A673 (cell line): ENCODE results near the gene MEGF11. TPM values are rescaled to one million over a fixed set of nuclear protein-coding genes. Genes with fewer than 3 reads are reported as not detected.

ENCODE experiments used
- BruUV-seq: library from RNA; stranded (reverse); fragments of 400-500 nt; replicated peaks from 2 replicates; lab custom pipeline; 2021; lab: Mats Ljungman, UMichigan
- CTCF ChIA-PET: fragments of 300-600 bp; sonication (Branson Sonifier 250); formaldehyde crosslinking; loops from one replicate; lab custom pipeline; 2022; ENCODE audit warnings: antibody characterized with exemption; lab: Charles Lee
- POLR2A ChIA-PET: fragments of 300-600 bp; sonication (Branson Sonifier 250); formaldehyde crosslinking; loops from one replicate; lab custom pipeline; 2022; ENCODE audit warnings: antibody characterized with exemption; ENCODE audit not compliant: low non-redundant PET; lab: Charles Lee
- DNase-seq: peaks from one replicate; pipeline ENCODE4 v3.0.0-alpha.2; 2015; ENCODE audit warnings: low spot score
- H3K27ac ChIP-seq: fragments of 200-600 bp; sonication (generic); 2 replicates; pipeline ENCODE4 v1.5.1; 2016; ENCODE audit warnings: mixed run types, low read depth, mild to moderate bottlenecking, mixed read lengths, antibody characterized with exemption, low read length; ENCODE audit not compliant: poor library complexity, severe bottlenecking
- H3K27me3 ChIP-seq: fragments of 200-600 bp; sonication (generic); replicated peaks from 2 replicates; pipeline ENCODE4 v1.6.1; 2017; ENCODE audit warnings: mixed run types, low read depth, mild to moderate bottlenecking, mixed read lengths, antibody characterized with exemption, low read length; ENCODE audit not compliant: insufficient read depth, poor library complexity
- H3K36me3 ChIP-seq: fragments of 200-600 bp; sonication (generic); 2 replicates; pipeline ENCODE4 v1.6.1; 2016; ENCODE audit warnings: mixed run types, mild to moderate bottlenecking, mixed read lengths, antibody characterized with exemption, low read length; ENCODE audit not compliant: insufficient read depth, poor library complexity, severe bottlenecking
- H3K4me1 ChIP-seq: fragments of 200-600 bp; sonication (generic); 2 replicates; pipeline ENCODE4 v1.6.1; 2017; ENCODE audit warnings: mixed run types, mild to moderate bottlenecking, mixed read lengths, antibody characterized with exemption, low read length; ENCODE audit not compliant: insufficient read depth, poor library complexity, severe bottlenecking
- H3K4me3 ChIP-seq: fragments of 200-600 bp; sonication (generic); 2 replicates; pipeline ENCODE4 v1.5.1; 2016; ENCODE audit warnings: low read depth, mixed run types, mild to moderate bottlenecking, mixed read lengths, low read length; ENCODE audit not compliant: poor library complexity, severe bottlenecking
- H3K9me3 ChIP-seq: fragments of 200-600 bp; sonication (generic); 2 replicates; pipeline ENCODE4 v1.6.1; 2016; ENCODE audit warnings: mixed run types, low read depth, mild to moderate bottlenecking, mixed read lengths, antibody characterized with exemption, low read length; ENCODE audit not compliant: poor library complexity, severe bottlenecking
- CTCF ChIP-seq: fragments of 300-800, 200-600 bp; sonication (generic); conservative IDR thresholded peaks from 2 replicates; pipeline ENCODE4 v1.5.1; 2017; ENCODE audit warnings: low read depth, mild to moderate bottlenecking, antibody characterized with exemption, low read length, moderate library complexity, mixed read lengths
- EZH2 ChIP-seq: fragments of 200-600 bp; sonication (generic); IDR thresholded peaks from 2 replicates; pipeline ENCODE4 v1.6.1; 2017; ENCODE audit warnings: borderline replicate concordance, low read depth, mild to moderate bottlenecking, mixed read lengths, antibody characterized with exemption, low read length; ENCODE audit not compliant: poor library complexity, severe bottlenecking
- intact Hi-C: fragments of 100-400 bp; cut with micrococcal nuclease; formaldehyde crosslinking; loops from one replicate; pipeline ENCODE4 v1.10.0; 2022; ENCODE audit not compliant: unreplicated experiment
- total RNA-seq: library from RNA; stranded (reverse); gene quantifications from 2 replicates; pipeline ENCODE4 v1.2.3, GENCODE V29; 2021

MEGF11 gene
- total RNA-seq, 1 experiment from 2014 or later: 0.43 TPM

- Histone ChIP-seq H3K27me3 (no peaks in the 10 kb centered on the region), H3K9me3 (no peaks in the 10 kb centered on the region), H3K4me3 (no peak overlapping the region), H3K4me1 (peaks cover 30% of the 10 kb centered on the region), H3K36me3 (no peaks in the 10 kb centered on the region), H3K27ac (no peak overlapping the region)
- BruUV-seq: no TSS peak
- no peak for DNase-seq
- POLR2A ChIA-PET: no interaction called here
- CTCF ChIA-PET: no interaction called here
- intact Hi-C loops: loop anchor here (5.0 kb wide), 2 partner anchors 156 to 306 kb away; no protein-coding TSS in a partner anchor
- no peak for TF ChIP-seq EZH2
- no peak for TF ChIP-seq CTCF
These were observed 34.5 kb upstream of the MEGF11 start for GRCh38 chr15:66288093-66288492.

DNA sequence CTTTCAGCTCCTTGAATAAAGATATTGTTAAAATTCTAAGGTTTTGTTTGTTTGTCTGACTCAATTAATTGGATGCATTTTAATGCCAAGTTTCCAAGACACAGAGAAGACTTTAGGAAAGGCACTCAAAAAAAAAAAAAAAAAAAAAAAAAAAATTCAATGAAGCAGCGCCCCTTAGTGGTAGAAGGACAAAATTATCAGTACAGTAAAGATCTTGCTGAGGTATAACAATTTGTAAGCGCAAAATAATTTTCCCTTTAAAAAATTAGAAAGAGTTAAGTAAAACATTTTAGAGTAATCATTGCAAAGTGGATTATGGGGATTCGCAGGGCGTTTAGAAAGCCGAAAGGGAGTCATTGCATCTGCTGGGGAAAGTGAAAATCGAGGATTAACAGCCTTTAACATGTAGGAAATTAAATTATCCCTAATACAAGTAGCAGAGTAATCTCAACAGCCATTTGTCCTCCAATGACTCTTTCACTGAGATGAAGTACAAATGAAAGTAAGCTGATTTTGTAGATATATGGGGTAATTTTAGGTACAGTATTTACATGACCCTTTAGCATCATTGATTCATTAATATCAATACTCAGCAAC lies 34.0 kb upstream of the MEGF11 start:
- ChIA-PET POLR2A (no interaction called here), CTCF (no interaction called here)
- Histone ChIP-seq H3K4me1 (peaks cover 25% of the 10 kb centered on the region), H3K4me3 (no peak overlapping the region), H3K9me3 (no peaks in the 10 kb centered on the region), H3K36me3 (no peaks in the 10 kb centered on the region), H3K27ac (no peak overlapping the region), H3K27me3 (no peaks in the 10 kb centered on the region)
- peak; percentile 72 for TF ChIP-seq CTCF
- no peak for TF ChIP-seq EZH2
- no TSS peak for BruUV-seq
- intact Hi-C loops: loop anchor here (5.0 kb wide), 2 partner anchors 155 to 305 kb away; no protein-coding TSS in a partner anchor
- peak; percentile 68 for DNase-seq

DNA sequence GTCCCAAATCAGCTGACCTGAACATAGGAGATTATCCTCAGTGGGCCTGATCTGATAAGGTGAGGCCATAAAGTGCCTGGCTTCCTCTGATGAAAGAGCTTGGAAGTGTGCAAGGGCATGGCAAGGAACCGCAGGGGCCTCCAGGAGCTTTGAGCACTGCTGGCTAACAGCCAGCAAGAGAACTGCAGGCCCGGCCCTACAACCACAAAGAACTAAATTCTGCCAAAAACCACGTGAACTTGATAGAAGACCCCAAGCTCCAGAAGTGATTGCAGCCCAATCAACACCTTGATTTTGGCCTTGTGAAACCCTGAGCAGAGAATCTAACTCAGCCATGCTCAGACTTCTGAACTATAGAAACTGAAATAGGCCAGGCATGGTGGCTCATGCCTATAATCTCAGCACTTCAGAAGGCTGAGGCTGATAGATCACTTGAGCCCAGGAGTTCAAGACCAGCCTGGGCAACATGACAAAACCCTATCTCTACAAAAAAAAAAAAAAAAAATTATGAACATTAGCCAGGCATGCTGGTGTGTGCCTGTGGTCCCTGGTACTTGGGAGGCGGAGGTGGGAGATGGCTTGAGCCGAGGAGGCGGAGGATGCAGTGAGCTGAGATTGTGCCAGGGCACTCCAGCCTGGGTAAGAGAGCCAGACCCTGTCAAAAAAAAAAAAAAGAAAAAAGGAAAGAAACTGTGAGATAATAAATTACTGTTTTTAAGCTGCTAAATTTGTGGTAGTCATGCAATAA lies 32.2 kb upstream of the MEGF11 start:
- POLR2A ChIA-PET: interaction anchor here (0.6 to 0.9 kb wide), 2 partner anchors 9 to 29 kb away, joined by 3 to 5 read pairs; no protein-coding TSS in a partner anchor
- BruUV-seq: no TSS peak

More for the DNA sequence above, 32.2 kb upstream of the MEGF11 start:
- no peak for DNase-seq
- intact Hi-C loops: loop anchor here (5.0 kb wide), 2 partner anchors 153 to 303 kb away; no protein-coding TSS in a partner anchor
- Histone ChIP-seq H3K36me3 (no peaks in the 10 kb centered on the region), H3K4me3 (no peak overlapping the region), H3K27ac (no peak overlapping the region), H3K27me3 (peaks cover 5% of the 10 kb centered on the region), H3K4me1 (peaks cover 21% of the 10 kb centered on the region), H3K9me3 (no peaks in the 10 kb centered on the region)
- CTCF ChIA-PET: interaction anchor here (0.6 kb wide), 2 partner anchors 29 to 80 kb away, joined by 3 to 8 read pairs; no protein-coding TSS in a partner anchor
- TF ChIP-seq CTCF (no peak), EZH2 (no peak)
